MM.1S (cell line): ENCODE data around the gene HDAC5.

ENCODE experiments used
- DNase-seq: peaks from one replicate; pipeline ENCODE4 v3.0.0-alpha.2; 2015
- H2AFZ ChIP-seq: fragments of 300-600 bp; sonication (generic); 2 replicates; pipeline ENCODE4 v1.6.0; 2016; ENCODE audit warnings: antibody characterized with exemption, low read length
- H3F3A ChIP-seq: fragments of 300-600 bp; sonication (generic); 2 replicates; pipeline ENCODE4 v1.6.1; 2016; ENCODE audit warnings: mild to moderate bottlenecking, antibody characterized with exemption, low read length, moderate library complexity, mixed read lengths; ENCODE audit not compliant: insufficient read depth
- H3K27ac ChIP-seq: fragments of 300-600 bp; sonication (generic); 2 replicates; pipeline ENCODE4 v1.5.1; 2016; ENCODE audit warnings: mild to moderate bottlenecking, low read length
- H3K27me3 ChIP-seq: fragments of 300-600 bp; sonication (generic); replicated peaks from 2 replicates; pipeline ENCODE4 v1.6.0; 2016; ENCODE audit warnings: low read length; ENCODE audit not compliant: insufficient read depth
- H3K36me3 ChIP-seq: fragments of 300-600 bp; sonication (generic); replicated peaks from 2 replicates; pipeline ENCODE4 v1.6.1; 2016; ENCODE audit warnings: mild to moderate bottlenecking, low read length, mixed read lengths; ENCODE audit not compliant: insufficient read depth
- H3K4me1 ChIP-seq: fragments of 300-600 bp; sonication (generic); 2 replicates; pipeline ENCODE4 v1.6.1; 2016; ENCODE audit warnings: low read length, mixed read lengths
- H3K4me2 ChIP-seq: fragments of 300-600 bp; sonication (generic); 2 replicates; pipeline ENCODE4 v1.6.0; 2016; ENCODE audit warnings: low read depth, low read length
- H3K4me3 ChIP-seq: fragments of 300-600 bp; sonication (generic); 2 replicates; pipeline ENCODE4 v1.5.1; 2016; ENCODE audit warnings: low read length, mixed read lengths
- H3K79me2 ChIP-seq: fragments of 300-600 bp; sonication (generic); 2 replicates; pipeline ENCODE4 v1.6.1; 2016; ENCODE audit warnings: mixed run types, low read length, mixed read lengths
- H3K9ac ChIP-seq: fragments of 300-600 bp; sonication (generic); 2 replicates; pipeline ENCODE4 v1.6.1; 2016; ENCODE audit warnings: low read length, mixed read lengths
- H3K9me2 ChIP-seq: fragments of 300-600 bp; sonication (generic); replicated peaks from 2 replicates; pipeline ENCODE4 v1.6.1; 2016; ENCODE audit warnings: mild to moderate bottlenecking, low read length, mixed read lengths; ENCODE audit not compliant: insufficient read depth
- H3K9me3 ChIP-seq: fragments of 300-600 bp; sonication (generic); replicated peaks from 2 replicates; pipeline ENCODE4 v1.6.1; 2016; ENCODE audit warnings: mild to moderate bottlenecking, low read length, mixed read lengths; ENCODE audit not compliant: insufficient read depth
- H4K20me1 ChIP-seq: fragments of 300-600 bp; sonication (generic); 2 replicates; pipeline ENCODE4 v1.6.1; 2016; ENCODE audit warnings: mild to moderate bottlenecking, low read length, moderate library complexity, mixed read lengths; ENCODE audit not compliant: insufficient read depth
- EZH2 ChIP-seq: fragments of 300-600 bp; sonication (generic); optimal IDR thresholded peaks from 2 replicates; pipeline ENCODE3; 2017; ENCODE audit warnings: low read depth, mild to moderate bottlenecking, antibody characterized with exemption, low read length, mixed read lengths
- EZH2phosphoT487 ChIP-seq: fragments of 300-600 bp; sonication (generic); IDR thresholded peaks from 2 replicates; pipeline ENCODE4 v1.6.1; 2018; ENCODE audit warnings: antibody characterized with exemption, low read length
- TF ChIP-seq, protein P1 (sequence below): fragments of 300-600 bp; sonication (generic); IDR thresholded peaks from 2 replicates; pipeline ENCODE4 v1.5.1; 2016; ENCODE audit warnings: antibody characterized with exemption, low read length, mixed read lengths

Gene HDAC5

DNA sequence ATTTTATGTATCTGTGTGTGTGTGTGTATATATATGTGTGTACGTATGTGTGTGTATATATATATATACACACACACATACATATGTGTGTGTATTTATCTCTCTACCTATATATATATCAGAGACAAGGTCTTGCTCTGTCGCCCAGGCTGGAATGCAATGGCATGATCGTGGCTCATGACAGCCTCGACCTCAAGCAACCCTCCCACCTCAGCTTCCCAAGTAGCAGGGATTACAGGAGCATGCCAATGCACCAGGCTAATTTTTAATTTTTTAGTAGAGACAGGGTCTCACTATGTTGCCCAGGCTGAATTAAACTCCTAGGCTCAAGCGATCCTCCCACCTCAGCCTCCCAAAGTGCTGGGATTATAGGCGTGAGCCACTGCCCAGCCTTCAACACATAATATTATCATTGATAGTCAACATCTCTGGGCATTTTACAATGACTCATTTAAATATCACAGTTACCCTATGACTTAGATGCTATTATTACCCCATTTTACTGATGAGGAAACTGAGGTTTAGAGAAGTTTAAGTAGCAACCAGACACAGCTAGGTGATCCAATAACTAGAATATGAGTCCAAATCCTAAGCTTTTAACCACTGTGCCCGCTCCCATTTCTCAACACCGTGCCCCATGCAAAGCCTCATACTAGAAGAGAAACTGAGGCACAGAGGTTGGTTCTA, 28.6 kb downstream of the HDAC5 start:
- Histone ChIP-seq H3K4me2 (no peak overlapping the region), H2AFZ (no peak overlapping the region), H4K20me1 (no peaks in the 10 kb centered on the region), H3K27ac (no peak overlapping the region), H3K27me3 (no peaks in the 10 kb centered on the region), H3K9me3 (no peaks in the 10 kb centered on the region), H3K36me3 (no peaks in the 10 kb centered on the region; the same call in 1 of the 2 replicates), H3K9ac (no peak overlapping the region), H3K4me1 (0 out of 2 replicates have a peak, but pooled peaks cover 4% of the 10 kb centered on the region), H3K79me2 (peaks cover 39% of the 10 kb centered on the region), H3K4me3 (no peak overlapping the region), H3F3A (no peaks in the 10 kb centered on the region), H3K9me2 (no peaks in the 10 kb centered on the region)
- TF ChIP-seq EZH2 (no peak), EZH2phosphoT487 (no peak)
- TF ChIP-seq, protein P1, sequence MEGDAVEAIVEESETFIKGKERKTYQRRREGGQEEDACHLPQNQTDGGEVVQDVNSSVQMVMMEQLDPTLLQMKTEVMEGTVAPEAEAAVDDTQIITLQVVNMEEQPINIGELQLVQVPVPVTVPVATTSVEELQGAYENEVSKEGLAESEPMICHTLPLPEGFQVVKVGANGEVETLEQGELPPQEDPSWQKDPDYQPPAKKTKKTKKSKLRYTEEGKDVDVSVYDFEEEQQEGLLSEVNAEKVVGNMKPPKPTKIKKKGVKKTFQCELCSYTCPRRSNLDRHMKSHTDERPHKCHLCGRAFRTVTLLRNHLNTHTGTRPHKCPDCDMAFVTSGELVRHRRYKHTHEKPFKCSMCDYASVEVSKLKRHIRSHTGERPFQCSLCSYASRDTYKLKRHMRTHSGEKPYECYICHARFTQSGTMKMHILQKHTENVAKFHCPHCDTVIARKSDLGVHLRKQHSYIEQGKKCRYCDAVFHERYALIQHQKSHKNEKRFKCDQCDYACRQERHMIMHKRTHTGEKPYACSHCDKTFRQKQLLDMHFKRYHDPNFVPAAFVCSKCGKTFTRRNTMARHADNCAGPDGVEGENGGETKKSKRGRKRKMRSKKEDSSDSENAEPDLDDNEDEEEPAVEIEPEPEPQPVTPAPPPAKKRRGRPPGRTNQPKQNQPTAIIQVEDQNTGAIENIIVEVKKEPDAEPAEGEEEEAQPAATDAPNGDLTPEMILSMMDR, result no peak
- DNase-seq, result no peak

DNA sequence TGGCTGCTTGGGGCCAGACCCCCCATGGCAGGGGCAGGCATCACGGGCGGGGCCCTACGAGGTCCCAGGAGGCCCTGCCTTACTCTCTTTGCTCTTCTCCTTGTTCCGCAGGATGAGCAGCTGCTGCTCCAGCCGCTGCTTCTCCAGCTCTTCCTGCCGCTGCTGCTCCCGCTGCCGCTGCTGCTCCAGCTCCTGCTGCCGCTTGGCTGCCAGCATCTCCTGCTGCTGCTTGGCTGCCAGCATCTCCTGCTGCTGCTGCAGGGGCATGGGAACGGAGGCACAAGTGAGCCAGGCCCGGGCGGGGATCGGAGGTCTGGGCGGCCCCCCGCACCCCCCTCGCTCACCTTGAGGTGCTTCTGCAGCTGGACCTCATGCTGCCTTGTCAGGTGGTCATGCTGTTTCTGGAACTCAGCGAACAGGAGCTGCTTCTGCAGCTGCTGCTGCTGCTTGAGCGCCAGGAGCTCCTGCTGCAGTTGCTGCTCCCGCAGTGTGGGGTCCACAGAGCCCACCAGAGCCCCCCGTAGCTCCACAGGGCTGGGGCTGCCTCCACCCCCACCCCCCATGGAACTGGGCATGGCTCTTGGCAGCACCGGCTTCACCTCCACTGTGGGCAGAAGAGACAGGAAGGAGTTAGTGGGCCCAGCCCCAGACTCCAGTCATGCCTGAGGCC, 30.1 kb downstream of the HDAC5 start:
- no peak overlapping the region for H3K4me3 ChIP-seq
- no peaks in the 10 kb centered on the region for H3K9me2 ChIP-seq
- no peak overlapping the region for H2AFZ ChIP-seq
- no peak for DNase-seq
- no peaks in the 10 kb centered on the region for H3K27me3 ChIP-seq
- no peak overlapping the region for H3K9ac ChIP-seq
- TF ChIP-seq EZH2phosphoT487 (no peak), EZH2 (no peak)
- TF ChIP-seq, protein P1, result no peak
- H4K20me1 ChIP-seq, result no peaks in the 10 kb centered on the region
- H3K4me2 ChIP-seq, result no peak overlapping the region
- no peaks in the 10 kb centered on the region for H3F3A ChIP-seq
- H3K36me3 ChIP-seq, result no peaks in the 10 kb centered on the region; the same call in 1 of the 2 replicates
- peaks cover 33% of the 10 kb centered on the region for H3K79me2 ChIP-seq
- H3K27ac ChIP-seq, result no peak overlapping the region
- H3K4me1 ChIP-seq, result 0 out of 2 replicates have a peak, but pooled peaks cover 4% of the 10 kb centered on the region
- H3K9me3 ChIP-seq, result no peaks in the 10 kb centered on the region

DNA sequence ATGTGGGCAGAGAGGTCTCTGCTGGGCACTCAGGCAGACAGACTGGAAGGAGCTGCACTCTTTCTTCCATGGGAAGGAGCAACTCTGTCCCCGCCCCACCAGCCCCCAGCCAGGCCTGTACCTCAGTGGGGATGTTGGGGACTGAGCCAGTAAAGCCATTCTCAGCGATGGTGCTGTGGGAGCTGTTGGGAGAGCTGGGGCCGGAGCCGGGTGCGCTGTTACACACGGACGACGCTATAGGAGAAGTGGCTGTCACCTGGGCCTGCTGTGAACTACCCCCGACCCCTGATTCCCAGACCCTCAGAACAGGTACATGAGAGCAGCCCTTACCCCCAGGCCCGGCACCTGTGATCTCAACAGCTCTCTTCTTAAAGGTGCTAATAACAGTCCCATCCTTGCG, 31.4 kb downstream of the HDAC5 start:
- H3K9ac ChIP-seq, result no peak overlapping the region
- H3K36me3 ChIP-seq, result no peaks in the 10 kb centered on the region; the same call in 1 of the 2 replicates
- H3K4me1 ChIP-seq, result 0 out of 2 replicates have a peak, but pooled peaks cover 4% of the 10 kb centered on the region
- H2AFZ ChIP-seq, result no peak overlapping the region
- no peak for DNase-seq
- H3K79me2 ChIP-seq, result peaks cover 20% of the 10 kb centered on the region
- no peak overlapping the region for H3K4me3 ChIP-seq
- H3K27me3 ChIP-seq, result no peaks in the 10 kb centered on the region
- H3K9me3 ChIP-seq, result no peaks in the 10 kb centered on the region
- no peaks in the 10 kb centered on the region for H3K9me2 ChIP-seq
- H4K20me1 ChIP-seq, result no peaks in the 10 kb centered on the region
- H3K4me2 ChIP-seq, result no peak overlapping the region
- H3K27ac ChIP-seq, result no peak overlapping the region
- TF ChIP-seq EZH2phosphoT487 (no peak), EZH2 (no peak)
- TF ChIP-seq, protein P1, result no peak
- no peaks in the 10 kb centered on the region for H3F3A ChIP-seq
